HUES64 (cell line): ENCODE data around the gene POMT1.

Experiments used
- H3K27ac ChIP-seq: 2 replicates; pipeline ENCODE4 v1.7.0; 2013; ENCODE audit warnings: low read depth, low read length, inconsistent platforms
- H3K27me3 ChIP-seq: 2 replicates; pipeline ENCODE4 v1.6.1; 2013; ENCODE audit warnings: mild to moderate bottlenecking, low read length; ENCODE audit not compliant: insufficient read depth
- H3K36me3 ChIP-seq: 2 replicates; pipeline ENCODE4 v1.6.1; 2013; ENCODE audit warnings: mild to moderate bottlenecking, low read length; ENCODE audit not compliant: insufficient read depth
- H3K4me1 ChIP-seq: 2 replicates; pipeline ENCODE4 v1.6.1; 2013; ENCODE audit warnings: mild to moderate bottlenecking, low read length, moderate library complexity; ENCODE audit not compliant: insufficient read depth
- H3K4me3 ChIP-seq: 2 replicates; pipeline ENCODE4 v1.5.1; 2013; ENCODE audit warnings: mild to moderate bottlenecking, low read length, moderate library complexity
- H3K9ac ChIP-seq: 2 replicates; pipeline ENCODE4 v1.6.1; 2013; ENCODE audit warnings: mild to moderate bottlenecking, low read depth, low read length
- H3K9me3 ChIP-seq: 2 replicates; pipeline ENCODE4 v1.6.1; 2013; ENCODE audit warnings: low read depth, low read length; ENCODE audit not compliant: insufficient read depth
- WGBS: fragments of 150-250, 120-280 bp; methylation state at CpG from one replicate; pipeline ENCODE4 v1.1.7; 2013; ENCODE audit warnings: missing lambda C conversion rate; 5-methylcytosine and 5-hydroxymethylcytosine counted together

The POMT1 gene

DNA sequence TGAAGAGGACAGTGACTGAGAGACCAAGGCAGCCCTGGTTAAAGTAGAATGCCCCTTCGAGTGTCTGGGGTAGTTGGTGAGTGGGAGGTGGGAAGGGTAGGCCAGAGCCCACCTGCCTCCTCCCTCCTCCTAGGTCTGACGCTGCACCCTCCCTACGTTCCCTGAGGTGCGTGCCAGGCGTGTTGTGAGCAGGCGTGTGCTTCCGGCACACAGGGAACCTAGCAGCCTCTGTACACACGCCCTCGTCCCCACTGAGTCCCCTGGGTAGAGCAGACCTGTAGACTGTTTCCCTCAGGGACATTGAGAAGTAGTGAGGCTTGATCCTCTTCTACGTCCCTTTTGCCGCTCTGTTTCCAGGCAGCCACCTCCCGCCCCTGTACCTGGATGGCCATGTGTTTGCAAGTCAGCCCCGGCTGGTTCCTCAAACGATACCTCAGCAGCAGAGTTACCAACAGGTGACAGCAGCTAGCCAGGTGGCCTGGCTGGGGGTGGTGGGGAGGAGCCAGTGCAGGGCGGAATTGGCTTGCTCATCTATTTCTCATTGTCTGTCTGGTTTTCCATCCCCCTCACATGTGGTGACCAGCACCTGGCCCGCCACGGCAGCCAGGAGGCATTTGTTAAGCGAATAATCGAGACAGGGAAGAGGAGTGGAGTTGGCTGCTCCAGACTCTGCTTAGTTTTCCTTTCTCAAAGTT, 16.8 kb upstream of the POMT1 start:
- H3K4me1 ChIP-seq, result no peaks in the 10 kb centered on the region
- H3K36me3 ChIP-seq, result peaks cover 98% of the 10 kb centered on the region
- WGBS, result 92% methylated on average over 19 of the region's 19 CpGs
- H3K9me3 ChIP-seq, result no peaks in the 10 kb centered on the region
- no peak overlapping the region for H3K4me3 ChIP-seq
- H3K27ac ChIP-seq, result no peak overlapping the region
- H3K9ac ChIP-seq, result no peak overlapping the region
- no peaks in the 10 kb centered on the region for H3K27me3 ChIP-seq

DNA sequence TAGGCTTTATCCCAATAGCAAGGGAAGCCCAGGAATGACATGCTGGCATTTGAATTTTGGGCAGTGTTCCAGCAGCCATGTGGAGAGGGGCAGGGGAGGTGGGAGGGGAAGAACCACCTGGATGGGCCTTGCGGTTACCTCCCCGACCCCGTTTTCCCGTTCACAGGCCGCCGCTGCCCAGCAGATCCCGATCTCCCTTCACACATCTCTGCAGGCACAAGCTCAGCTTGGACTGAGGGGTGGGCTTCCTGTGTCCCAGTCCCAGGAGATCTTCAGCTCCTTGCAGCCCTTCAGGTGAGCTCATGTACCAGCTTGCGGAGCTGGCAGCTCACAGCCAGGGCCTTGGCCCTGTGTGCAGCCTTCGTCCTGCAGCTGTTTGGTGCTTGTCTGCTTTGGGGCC, 15.7 kb upstream of the POMT1 start:
- peaks cover 100% of the 10 kb centered on the region for H3K36me3 ChIP-seq
- H3K27me3 ChIP-seq, result no peaks in the 10 kb centered on the region
- no peaks in the 10 kb centered on the region for H3K4me1 ChIP-seq
- no peak overlapping the region for H3K4me3 ChIP-seq
- no peaks in the 10 kb centered on the region for H3K9me3 ChIP-seq
- no peak overlapping the region for H3K9ac ChIP-seq
- no peak overlapping the region for H3K27ac ChIP-seq
- WGBS, result 99% methylated on average over 9 of the region's 9 CpGs

DNA sequence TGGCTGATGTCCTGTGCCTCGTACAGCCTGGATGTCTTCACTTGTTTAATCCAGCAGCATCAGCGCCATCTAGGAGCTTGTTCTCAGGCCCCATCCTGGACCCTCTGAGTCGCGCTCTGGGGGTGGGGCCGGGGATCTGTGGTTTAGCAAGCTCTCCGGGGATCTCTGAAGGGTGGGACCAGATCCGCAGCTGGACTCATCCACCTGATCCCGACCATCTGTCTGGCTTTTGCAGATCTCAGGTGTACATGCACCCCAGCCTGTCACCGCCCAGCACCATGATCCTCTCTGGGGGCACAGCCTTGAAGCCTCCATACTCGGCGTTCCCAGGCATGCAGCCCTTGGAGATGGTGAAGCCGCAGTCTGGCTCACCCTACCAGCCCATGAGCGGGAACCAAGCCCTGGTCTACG, 15.1 kb upstream of the POMT1 start:
- Histone ChIP-seq H3K27me3 (no peaks in the 10 kb centered on the region), H3K9me3 (no peaks in the 10 kb centered on the region), H3K27ac (no peak overlapping the region), H3K4me1 (no peaks in the 10 kb centered on the region), H3K4me3 (no peak overlapping the region), H3K36me3 (peaks cover 100% of the 10 kb centered on the region), H3K9ac (no peak overlapping the region)
- WGBS, result 94% methylated on average over 14 of the region's 14 CpGs

DNA sequence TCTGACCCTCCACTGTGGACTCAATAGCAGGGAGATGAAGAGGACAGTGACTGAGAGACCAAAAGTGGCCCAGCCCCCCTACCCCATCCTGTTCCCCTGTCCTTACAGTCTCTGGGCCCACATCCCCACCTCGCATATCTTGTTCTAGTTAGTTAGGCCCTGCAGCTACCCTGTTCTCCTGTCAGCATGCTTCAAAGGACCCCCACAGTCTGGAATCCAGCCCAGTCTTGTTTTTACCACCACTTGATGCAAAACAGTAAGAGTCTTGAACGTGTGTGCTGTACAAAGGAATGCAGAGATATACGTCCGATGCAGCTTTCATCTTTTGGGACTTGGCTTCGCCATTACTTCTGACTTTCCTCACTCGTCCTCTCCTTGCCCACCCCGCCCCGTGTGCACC, 12.2 kb upstream of the POMT1 start:
- Histone ChIP-seq H3K4me3 (no peak overlapping the region), H3K4me1 (no peaks in the 10 kb centered on the region), H3K9me3 (no peaks in the 10 kb centered on the region), H3K36me3 (peaks cover 100% of the 10 kb centered on the region), H3K27me3 (no peaks in the 10 kb centered on the region), H3K27ac (no peak overlapping the region), H3K9ac (no peak overlapping the region)
- 84% methylated on average over 8 of the region's 8 CpGs for WGBS

DNA sequence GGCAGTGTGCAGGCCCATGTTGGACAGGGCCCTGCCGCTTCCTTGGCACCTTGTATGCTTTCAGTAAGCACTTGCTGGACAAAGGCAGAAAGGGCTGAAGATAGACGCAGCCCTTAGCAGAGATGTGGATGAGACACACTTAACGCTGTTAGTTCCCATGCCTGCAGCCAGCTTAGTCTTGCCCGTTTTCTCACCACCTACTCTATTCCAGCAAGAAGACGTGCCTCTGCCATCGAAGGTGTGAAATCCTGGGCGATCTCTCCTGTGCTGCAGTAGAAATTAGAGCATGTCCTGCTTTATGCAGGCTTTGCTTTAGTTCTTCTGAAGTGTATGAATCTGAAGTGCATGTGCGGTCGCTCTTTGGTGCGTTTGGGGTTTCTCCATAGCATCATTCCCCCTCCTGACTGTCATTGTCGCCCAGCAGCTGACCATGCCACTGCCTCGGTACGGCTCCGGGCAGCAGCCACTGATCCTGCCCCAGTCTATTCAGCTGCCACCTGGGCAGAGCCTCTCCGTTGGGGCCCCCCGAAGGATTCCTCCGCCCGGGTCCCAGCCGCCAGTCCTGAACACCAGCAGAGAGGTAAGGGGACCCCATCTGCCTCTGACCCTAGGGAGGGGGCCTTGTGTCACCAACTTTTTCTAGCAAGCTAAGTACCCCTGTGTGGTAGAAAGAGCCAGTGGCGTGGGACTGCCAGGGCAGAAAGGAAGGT, 11.6 kb upstream of the POMT1 start:
- H3K4me3 ChIP-seq, result no peak overlapping the region
- H3K4me1 ChIP-seq, result no peaks in the 10 kb centered on the region
- no peak overlapping the region for H3K27ac ChIP-seq
- H3K36me3 ChIP-seq, result peaks cover 100% of the 10 kb centered on the region
- H3K9ac ChIP-seq, result no peak overlapping the region
- H3K9me3 ChIP-seq, result no peaks in the 10 kb centered on the region
- WGBS, result 96% methylated on average over 20 of the region's 20 CpGs
- no peaks in the 10 kb centered on the region for H3K27me3 ChIP-seq

DNA sequence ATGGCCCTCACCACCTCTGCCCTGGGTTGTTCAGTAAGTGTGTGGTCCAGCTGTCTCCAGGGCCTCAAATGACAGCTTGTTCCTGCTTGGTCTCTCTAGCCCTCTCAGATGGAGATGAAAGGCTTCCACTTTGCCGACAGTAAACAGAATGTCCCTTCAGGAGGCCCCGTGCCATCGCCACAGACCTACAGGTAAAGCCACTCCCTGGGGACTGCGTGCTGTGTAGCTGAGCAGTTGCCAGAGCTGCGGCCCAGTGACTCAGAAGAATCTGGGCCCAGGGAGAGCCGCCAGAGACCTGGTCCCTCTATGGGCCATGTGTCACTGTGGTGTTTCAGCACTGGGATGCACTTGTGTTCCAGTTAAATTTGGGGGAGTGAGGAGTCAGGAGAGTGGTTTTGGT, 10.6 kb upstream of the POMT1 start:
- H3K27ac ChIP-seq, result no peak overlapping the region
- 95% methylated on average over 6 of the region's 6 CpGs for WGBS
- H3K36me3 ChIP-seq, result peaks cover 100% of the 10 kb centered on the region
- H3K9me3 ChIP-seq, result no peaks in the 10 kb centered on the region
- no peaks in the 10 kb centered on the region for H3K27me3 ChIP-seq
- no peak overlapping the region for H3K4me3 ChIP-seq
- H3K9ac ChIP-seq, result no peak overlapping the region
- no peaks in the 10 kb centered on the region for H3K4me1 ChIP-seq

DNA sequence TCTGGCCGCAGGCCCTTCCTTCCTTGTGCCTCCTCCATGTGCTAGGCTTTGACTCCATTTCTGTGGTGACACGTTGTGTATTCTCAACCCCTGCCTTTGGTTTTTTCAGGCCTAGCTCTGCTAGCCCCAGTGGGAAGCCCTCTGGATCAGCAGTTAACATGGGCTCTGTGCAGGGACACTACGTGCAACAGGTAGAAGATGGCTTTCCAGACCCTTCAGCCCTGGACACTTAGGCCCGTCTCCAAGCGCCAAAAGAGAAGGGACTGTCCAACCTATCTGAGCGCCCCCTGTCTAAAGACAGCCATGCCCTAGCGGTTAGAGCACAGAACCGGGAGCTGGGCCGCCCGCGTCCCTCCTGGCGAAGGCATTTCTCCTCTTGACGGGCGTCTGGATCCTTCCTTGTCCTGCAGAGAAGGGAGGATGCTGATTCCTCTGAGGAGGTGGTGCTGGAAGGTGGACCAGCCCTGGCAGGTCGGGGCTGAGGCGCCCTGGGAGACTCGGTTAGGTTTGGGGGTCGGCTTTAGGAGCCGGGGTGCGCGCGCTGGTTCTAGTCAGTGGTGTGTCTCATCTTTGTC, 8.3 kb upstream of the POMT1 start:
- H3K9me3 ChIP-seq, result no peaks in the 10 kb centered on the region
- H3K4me1 ChIP-seq, result no peaks in the 10 kb centered on the region
- no peak overlapping the region for H3K4me3 ChIP-seq
- H3K9ac ChIP-seq, result no peak overlapping the region
- H3K27ac ChIP-seq, result no peak overlapping the region
- H3K36me3 ChIP-seq, result peaks cover 100% of the 10 kb centered on the region
- H3K27me3 ChIP-seq, result no peaks in the 10 kb centered on the region
- 96% methylated on average over 22 of the region's 22 CpGs for WGBS

DNA sequence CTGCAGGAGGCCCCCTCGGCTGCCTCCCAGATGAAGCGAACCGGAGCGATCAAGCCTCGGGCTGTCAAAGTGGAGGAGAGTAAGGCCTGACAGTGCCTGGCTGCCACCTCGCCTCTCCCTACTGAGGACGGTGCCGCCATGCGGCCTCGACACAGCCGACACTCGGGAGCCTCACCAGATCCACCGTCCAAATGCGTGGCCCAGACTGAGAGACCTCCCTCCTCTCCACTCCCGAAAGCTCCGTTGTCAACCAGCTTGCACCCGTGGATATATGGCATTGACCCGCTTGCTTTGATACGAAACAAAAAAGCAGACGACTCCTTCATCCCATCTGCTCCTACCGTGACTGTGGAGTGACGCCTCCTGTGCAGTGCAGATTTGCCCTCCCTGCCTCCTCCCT, 6.9 kb upstream of the POMT1 start:
- Histone ChIP-seq H3K27ac (no peak overlapping the region), H3K4me3 (no peak overlapping the region), H3K9ac (no peak overlapping the region), H3K4me1 (no peaks in the 10 kb centered on the region), H3K9me3 (no peaks in the 10 kb centered on the region), H3K36me3 (peaks cover 96% of the 10 kb centered on the region), H3K27me3 (no peaks in the 10 kb centered on the region)
- WGBS, result 95% methylated on average over 22 of the region's 22 CpGs

DNA sequence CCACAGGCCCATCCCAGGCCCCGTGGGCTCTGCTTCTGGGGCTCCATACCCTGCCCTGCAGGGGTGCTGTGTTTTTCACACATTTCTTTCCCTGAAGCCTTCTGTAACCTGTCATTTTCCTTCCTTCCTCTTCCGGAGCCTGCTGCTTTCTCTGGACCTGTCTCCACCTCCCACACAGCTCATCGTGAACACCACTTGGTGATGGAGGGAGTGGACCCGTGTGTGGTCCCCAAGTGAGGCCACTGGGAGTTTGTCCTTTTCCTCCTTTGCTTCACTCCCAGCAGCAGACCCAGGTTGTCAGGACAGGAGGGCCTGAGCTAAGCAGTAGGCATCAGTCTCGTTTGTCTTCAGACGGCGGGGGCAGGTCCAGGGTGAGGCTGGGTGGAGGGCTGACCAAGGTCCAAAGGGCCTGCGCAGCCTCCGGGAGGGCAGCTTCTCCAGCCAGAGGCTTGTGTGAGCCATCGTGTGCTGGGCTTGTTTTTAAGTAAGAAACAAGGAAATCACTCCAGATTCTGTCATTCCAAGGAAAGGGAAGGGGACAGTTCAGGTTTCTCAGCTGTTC, 5.8 kb upstream of the POMT1 start:
- no peaks in the 10 kb centered on the region for H3K4me1 ChIP-seq
- H3K27ac ChIP-seq, result no peak overlapping the region
- H3K36me3 ChIP-seq, result peaks cover 84% of the 10 kb centered on the region
- H3K27me3 ChIP-seq, result no peaks in the 10 kb centered on the region
- 96% methylated on average over 10 of the region's 10 CpGs for WGBS
- H3K4me3 ChIP-seq, result no peak overlapping the region
- H3K9me3 ChIP-seq, result no peaks in the 10 kb centered on the region
- H3K9ac ChIP-seq, result no peak overlapping the region

DNA sequence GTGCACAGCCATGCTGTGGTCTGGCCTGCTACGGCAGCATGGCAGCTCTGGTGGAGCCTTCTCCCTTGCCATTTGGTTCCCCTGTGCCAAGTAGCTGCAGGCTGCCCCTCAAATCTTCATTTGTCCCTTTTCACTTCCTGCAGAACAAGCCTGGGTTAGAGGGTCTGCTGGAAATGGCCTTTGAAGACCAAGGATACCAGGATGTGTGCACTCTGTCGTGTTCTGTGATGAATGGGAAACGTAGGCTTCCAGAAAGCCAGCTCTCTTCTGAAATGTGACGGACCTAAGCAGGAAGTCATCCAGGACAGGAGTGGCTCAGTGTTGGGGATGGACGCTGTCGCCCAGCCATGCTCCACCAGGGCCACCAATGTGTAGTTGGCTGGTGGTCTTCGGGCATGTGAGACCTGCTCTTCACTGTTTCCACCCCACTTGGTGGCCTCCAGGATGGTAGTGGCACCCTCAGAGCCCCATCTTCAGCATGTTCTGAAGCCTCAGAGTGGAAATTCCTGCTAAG, 3.4 kb upstream of the POMT1 start:
- H3K36me3 ChIP-seq, result peaks cover 60% of the 10 kb centered on the region
- H3K27ac ChIP-seq, result no peak overlapping the region
- WGBS, result 94% methylated on average over 7 of the region's 7 CpGs
- 0 out of 2 replicates have a peak, but pooled peaks cover 5% of the 10 kb centered on the region for H3K27me3 ChIP-seq
- no peaks in the 10 kb centered on the region for H3K9me3 ChIP-seq
- H3K4me1 ChIP-seq, result peaks cover 4% of the 10 kb centered on the region; the same call in 1 of the 2 replicates
- no peak overlapping the region for H3K4me3 ChIP-seq
- no peak overlapping the region for H3K9ac ChIP-seq

DNA sequence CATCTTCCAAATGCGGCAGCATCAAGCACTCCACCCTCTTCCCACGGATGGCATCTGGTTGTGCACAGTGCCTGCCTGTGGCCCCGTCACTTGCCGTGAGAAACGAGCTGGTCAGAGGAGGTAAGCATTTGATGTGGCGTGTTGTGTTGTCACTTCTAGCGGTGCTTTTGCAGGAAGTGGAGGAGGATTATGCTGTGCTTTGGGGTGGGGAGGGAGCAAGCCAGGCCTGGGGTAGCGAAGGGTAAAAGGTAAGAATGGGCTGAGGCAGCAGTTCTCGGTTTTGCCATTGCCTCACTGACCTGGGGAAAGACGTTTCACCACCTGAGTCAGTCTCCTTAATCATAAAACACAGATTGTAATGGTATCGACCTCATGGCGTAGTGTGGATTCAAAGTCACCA, 2.3 kb upstream of the POMT1 start:
- Histone ChIP-seq H3K4me3 (no peak overlapping the region), H3K27ac (no peak overlapping the region), H3K36me3 (peaks cover 50% of the 10 kb centered on the region), H3K27me3 (0 out of 2 replicates have a peak, but pooled peaks cover 5% of the 10 kb centered on the region), H3K9ac (no peak overlapping the region), H3K4me1 (peaks cover 4% of the 10 kb centered on the region; the same call in 1 of the 2 replicates), H3K9me3 (no peaks in the 10 kb centered on the region)
- WGBS, result 92% methylated on average over 12 of the region's 12 CpGs
